Left hindlimb (tissue), 1 donor: ENCODE results near the gene FGGY.
"Not testable (repeated sequence)": the region's sequence is repeated elsewhere in the genome, so short reads cannot be mapped to it uniquely, and the experiment has no call there.

ENCODE experiments used
- DNase-seq: peaks from one replicate; pipeline ENCODE4 v3.0.0-alpha.2; 2018

The FGGY gene

GRCh38 chr1:59558580-59558979 is 261.7 kb downstream of the FGGY start:
- not testable (repeated sequence) for DNase-seq

- no peak for DNase-seq
These were observed 264.0 kb downstream of the FGGY start for GRCh38 chr1:59560807-59561450.

DNA sequence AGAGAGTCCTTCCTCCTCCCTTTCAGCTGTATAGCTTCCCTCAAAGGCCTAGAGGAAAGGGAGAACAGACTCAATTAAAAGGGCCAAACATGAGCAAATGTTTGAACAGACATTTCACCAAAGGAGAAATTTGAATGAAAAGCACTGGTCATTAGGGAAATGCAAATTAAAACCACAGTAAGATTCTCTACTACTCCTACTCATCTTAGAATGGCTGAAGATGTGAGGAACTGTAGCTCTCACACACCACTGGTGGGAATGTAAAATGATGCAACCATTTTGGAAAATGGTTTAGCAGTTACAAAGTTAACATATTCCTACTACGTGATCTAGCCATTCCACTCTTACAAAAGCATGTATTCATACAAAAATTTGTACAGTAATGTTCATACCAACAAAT is 264.9 kb downstream of the FGGY start:
- DNase-seq = no peak

- no peak for DNase-seq
These were observed 267.4 kb downstream of the FGGY start for GRCh38 chr1:59564192-59564891.

DNA sequence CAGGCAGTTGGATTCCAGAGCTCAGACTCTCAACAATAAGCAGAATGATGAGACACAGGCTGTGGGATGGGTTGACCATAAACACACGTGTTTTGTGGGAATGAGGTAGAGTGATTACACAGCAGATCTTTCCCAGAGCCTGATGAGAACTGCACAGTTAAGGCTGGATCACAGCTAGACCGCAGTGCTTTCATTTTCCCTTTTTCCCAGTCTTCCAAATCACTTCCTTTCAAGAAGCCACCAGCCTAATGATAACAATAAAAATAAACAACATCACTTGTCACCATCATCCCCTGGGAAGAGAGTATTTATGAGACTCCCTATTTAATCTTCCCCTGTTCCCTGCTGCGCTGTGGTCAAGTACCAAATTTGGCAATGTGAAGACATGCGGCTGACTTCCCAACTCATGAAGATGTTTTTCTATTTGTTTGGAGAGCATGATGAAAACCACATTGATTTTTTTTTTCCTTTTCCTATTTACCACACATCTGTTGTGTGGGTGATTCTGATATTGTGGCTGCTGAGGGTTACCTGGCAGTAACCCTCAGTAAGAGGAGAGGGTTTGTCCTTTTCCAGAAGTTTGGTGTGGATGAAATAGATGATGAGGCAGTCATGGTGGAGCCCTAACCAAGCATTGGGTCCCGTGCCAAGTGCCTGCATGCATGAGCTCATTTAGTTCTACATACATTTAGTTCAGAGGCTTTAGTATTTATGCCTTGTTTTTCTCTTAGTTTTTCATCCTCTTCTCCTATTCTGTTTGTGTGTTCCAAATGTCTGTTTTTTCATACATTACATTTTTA is 268.9 kb downstream of the FGGY start:
- DNase-seq = peak; percentile 60

DNA sequence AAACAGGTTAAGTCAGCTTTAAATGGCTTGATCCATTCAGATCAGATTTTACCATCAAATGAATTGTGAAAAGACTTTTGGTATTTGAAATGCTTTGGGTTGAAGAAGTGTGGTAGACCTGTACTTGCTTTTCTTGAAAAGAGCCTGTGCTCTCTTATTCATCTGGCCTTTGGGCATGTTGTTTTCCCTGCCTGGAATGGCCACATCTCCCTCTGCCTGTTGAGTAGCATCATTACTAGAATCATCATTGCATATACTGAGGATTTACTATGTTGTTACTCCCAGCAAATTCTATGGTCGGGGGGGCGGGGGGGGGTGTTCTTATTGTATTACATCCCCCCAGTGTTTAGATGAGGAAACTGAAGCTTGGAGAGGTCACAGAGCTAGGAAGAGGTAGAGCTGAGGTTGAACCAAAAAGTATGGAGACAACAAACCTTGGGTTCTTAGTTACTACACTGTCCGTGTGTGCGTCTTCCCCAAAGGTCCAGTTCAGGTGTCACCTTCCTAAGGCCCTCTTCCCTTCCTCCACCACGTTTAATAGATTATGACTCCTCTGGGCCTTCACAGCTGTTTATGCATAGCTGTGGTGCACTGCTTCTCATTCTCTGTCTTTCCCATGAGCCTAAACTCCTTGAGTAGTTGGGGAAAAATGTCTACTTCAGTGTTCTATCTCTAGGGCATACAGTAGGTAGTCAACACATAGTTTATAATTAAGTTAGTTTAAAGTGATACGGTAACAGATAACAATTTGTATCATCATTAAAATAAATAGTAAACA is 271.5 kb downstream of the FGGY start:
- no peak for DNase-seq

GRCh38 chr1:59569198-59569597 is 272.3 kb downstream of the FGGY start:
- no peak for DNase-seq

- no peak for DNase-seq
These were observed 273.6 kb downstream of the FGGY start for GRCh38 chr1:59570524-59570923.

GRCh38 chr1:59574085-59574484 is 277.2 kb downstream of the FGGY start:
- no peak for DNase-seq

GRCh38 chr1:59577774-59578173 is 280.9 kb downstream of the FGGY start:
- no peak for DNase-seq

DNA sequence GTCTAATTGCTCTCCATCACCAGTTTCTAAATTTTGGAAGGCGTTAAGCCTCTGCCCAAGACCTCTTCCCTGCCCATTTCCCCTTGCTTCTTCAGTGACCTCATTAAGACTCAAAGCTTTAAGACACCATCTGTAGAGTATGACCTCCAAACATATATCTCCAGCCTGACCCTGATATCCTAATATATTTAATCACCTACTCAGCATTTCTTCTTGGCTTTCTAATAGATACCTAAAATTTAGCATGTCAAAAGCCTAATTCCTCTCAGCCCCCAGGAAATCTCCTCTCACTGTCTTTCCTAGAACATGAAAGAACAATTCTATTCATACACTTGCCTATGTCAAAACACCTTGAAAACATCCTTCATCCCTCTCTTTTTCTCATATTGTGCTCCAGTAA is 282.3 kb downstream of the FGGY start:
- no peak for DNase-seq

GRCh38 chr1:59580257-59580656 is 283.4 kb downstream of the FGGY start:
- DNase-seq = no peak

- not testable (repeated sequence) for DNase-seq
These were observed 295.5 kb downstream of the FGGY start for GRCh38 chr1:59592410-59592809.

GRCh38 chr1:59592924-59593323 is 296.0 kb downstream of the FGGY start:
- no peak for DNase-seq

DNA sequence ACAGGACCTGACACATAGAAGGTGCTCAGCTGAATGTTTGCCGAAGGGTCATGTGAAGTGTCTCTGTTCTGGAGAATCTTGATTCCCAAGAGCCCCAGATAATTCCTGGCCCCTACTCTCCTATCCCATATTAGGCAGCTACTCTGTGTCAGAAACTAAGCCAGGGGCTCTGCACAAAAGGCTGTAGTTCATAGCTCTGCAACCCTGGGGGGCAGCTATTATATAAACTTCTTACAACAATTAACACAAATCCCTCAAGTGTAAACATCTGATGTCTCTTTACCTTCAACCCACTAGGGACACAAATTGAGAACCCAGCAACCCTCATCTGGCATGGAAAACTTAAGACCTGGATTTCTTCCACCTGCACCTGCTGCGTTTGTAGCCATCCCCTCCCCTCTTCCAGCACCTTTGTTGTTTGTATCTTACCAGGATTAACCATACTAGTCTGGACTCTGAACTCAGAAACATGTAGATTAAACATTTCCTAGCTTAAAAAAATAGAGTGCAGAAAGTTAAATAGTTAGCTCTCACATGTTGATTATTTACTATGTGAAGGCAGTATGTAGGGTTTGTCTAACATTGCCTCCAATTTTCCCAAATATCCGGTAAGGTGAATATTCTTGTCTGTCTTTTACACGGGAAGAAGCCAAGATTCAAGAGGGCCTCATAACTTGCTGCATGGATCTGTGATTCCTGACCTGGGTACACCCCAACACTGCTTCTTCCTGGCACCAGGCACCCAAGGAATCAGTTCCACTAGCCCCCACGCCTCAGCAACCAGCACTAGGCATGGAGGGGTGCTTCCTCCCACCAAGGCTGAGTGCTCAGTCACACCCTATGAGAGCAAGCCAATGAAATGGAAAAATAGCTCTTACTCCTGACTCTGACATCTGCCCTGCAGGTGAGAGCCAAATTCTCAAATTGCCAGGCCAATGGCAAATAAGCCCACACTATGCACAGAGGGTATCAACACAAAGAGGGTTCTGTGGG is 297.2 kb downstream of the FGGY start:
- no peak for DNase-seq

- no peak for DNase-seq
These were observed 298.9 kb downstream of the FGGY start for GRCh38 chr1:59595774-59596173.

- DNase-seq = no peak
These were observed 299.5 kb downstream of the FGGY start for GRCh38 chr1:59596432-59596831.

DNA sequence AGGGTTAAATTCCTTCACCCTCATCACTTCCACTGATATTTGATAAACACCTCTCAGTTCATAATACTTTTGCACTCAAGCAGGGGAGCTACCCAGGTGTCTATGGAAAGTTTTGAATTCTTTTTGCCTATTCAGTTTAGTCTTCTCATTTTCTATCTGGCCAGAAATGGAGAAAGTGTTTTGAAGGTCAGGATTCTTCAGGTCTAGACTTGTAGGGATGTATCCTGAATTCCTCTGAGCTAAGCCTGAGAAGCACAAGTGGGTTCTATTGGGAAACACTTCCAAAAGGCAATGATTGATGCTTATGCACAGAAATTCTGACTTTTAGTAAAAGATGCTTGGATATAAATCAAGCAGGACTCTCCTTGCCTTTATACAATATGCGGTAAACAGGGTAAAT is 300.1 kb downstream of the FGGY start:
- DNase-seq = no peak

- no peak for DNase-seq
These were observed 300.7 kb downstream of the FGGY start for GRCh38 chr1:59597420-59598119.

DNA sequence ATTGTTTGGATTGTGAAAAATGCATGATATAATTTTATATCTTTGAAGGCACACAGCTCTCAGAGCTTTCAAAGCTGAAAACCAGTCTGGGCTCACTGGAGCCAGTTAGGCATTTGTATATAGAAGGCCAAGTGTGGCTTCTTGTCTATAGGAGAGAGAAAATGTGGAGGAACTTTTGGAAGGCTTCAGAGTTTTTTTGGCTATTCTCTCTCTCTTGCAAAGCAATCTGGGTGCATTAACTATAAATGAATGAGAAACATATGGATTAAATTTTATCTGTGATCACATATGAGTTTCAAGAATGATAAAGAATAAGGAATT is 301.2 kb downstream of the FGGY start:
- no peak for DNase-seq

DNA sequence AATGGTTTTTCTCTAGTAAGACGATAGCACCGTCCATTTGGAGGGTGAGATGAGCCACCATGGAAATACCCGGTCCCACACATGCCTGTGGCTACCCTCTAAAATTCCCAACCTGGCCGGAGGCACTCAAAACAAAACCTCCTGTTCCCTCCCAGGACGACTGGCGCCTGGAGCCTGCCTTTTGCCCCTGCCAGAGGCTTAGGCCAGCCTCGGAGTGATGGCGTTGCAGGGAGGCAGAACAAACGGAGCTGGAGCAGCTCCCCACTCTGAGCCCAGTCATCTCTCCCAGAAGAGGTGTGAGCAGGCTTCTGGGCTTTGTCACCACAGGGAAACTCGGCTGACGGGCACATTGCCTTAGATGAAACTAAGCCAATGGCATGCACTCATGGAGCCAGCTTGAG is 304.1 kb downstream of the FGGY start:
- no peak for DNase-seq
